ENCODE data around the gene PCK1. TPM values are rescaled to one million over a fixed set of nuclear protein-coding genes. Genes with fewer than 3 reads are reported as not detected.

The PCK1 gene
- total and polyA plus RNA-seq, 2 of the 13 experiments (the other 11 are each of a cell fraction or from before 2014, with no cell fraction given): 6.5 to 12.6 TPM

GRCh38 chr20:57514273-57514751 is 46.6 kb upstream of the PCK1 start (continued):
- no peak for TF ChIP-seq ZBTB43 (CRISPR knock-in tag; conservative IDR thresholded peaks at IDR 0.05)
- TF ChIP-seq RORA (CRISPR knock-in tag; IDR thresholded peaks at IDR 0.05): no peak
- TF ChIP-seq HOXA5 (CRISPR knock-in tag; IDR thresholded peaks at IDR 0.05): no peak
- no peak for TF ChIP-seq ZKSCAN5 (CRISPR knock-in tag; IDR thresholded peaks at IDR 0.05)
- TF ChIP-seq DR1 (CRISPR knock-in tag; IDR thresholded peaks at IDR 0.05): no peak
- TF ChIP-seq HDAC2 (CRISPR knock-in tag; IDR thresholded peaks at IDR 0.05): no peak
- no peak for TF ChIP-seq JDP2 (CRISPR knock-in tag; IDR thresholded peaks at IDR 0.05; ENCODE audit: borderline replicate concordance)
- no peak for TF ChIP-seq PHF5A (CRISPR knock-in tag; IDR thresholded peaks at IDR 0.05; ENCODE audit: low read depth, unreplicated experiment)
- TF ChIP-seq ZNF460 (CRISPR knock-in tag; IDR thresholded peaks at IDR 0.05; ENCODE audit: borderline replicate concordance): no peak
- no peak for TF ChIP-seq REXO4 (CRISPR knock-in tag; IDR thresholded peaks at IDR 0.05; ENCODE audit: borderline replicate concordance)
- no peak for TF ChIP-seq ZNF432 (CRISPR knock-in tag; IDR thresholded peaks at IDR 0.05; ENCODE audit: borderline replicate concordance)
- no peak for TF ChIP-seq ZNF280B (CRISPR knock-in tag; IDR thresholded peaks at IDR 0.05; ENCODE audit: borderline replicate concordance)
- TF ChIP-seq POGZ (CRISPR knock-in tag; IDR thresholded peaks at IDR 0.05): no peak
- 0 out of 2 replicates have a peak, but pooled peaks have one; percentile 39 for TF ChIP-seq ELF3 (CRISPR knock-in tag; IDR thresholded peaks at IDR 0.05)
